Lower leg skin (tissue), 4 donors: Measurements from ENCODE around the gene SHH. TPM values are rescaled to one million over a fixed set of nuclear protein-coding genes. Genes with fewer than 3 reads are reported as not detected.

Experiments
- DNase-seq, 2 donors: peaks; one replicate each; pipeline ENCODE4 v3.0.0-alpha.2; 2019; ENCODE audit warnings: low spot score in 2 of 2
- H3K4me3 ChIP-seq: fragments of 200-600 bp; sonication (generic); 2 replicates; pipeline ENCODE4 v1.5.1; 2017; ENCODE audit warnings: mild to moderate bottlenecking, low read depth; ENCODE audit not compliant: poor library complexity, severe bottlenecking
- CTCF ChIP-seq, 3 donors: fragments of 450-650 bp; IDR thresholded peaks; one replicate each; pipeline ENCODE4 v1.5.1; 2016; ENCODE audit warnings: antibody characterized with exemption in 3 of 3, mild to moderate bottlenecking in 3 of 3, moderate library complexity in 2 of 3
- POLR2A ChIP-seq, 2 donors: fragments of 450-650 bp; IDR thresholded peaks; one replicate each; pipeline ENCODE4 v1.6.1; 2016 to 2017; ENCODE audit warnings: antibody characterized with exemption in 2 of 2, mild to moderate bottlenecking in 1 of 2, moderate library complexity in 1 of 2
- WGBS, 2 donors: methylation state at CpG; one replicate each; pipeline ENCODE4 v1.1.5; 2018; 5-methylcytosine and 5-hydroxymethylcytosine counted together
- intact Hi-C: fragments of 100-400 bp; cut with DNase I; formaldehyde crosslinking; loops from one replicate; pipeline ENCODE4 v1.15.0; 2023; ENCODE audit warnings: low total_unique reads
- total RNA-seq, 4 donors: library from RNA; depleted of rRNA; stranded (reverse); fragments of >200 nt; gene quantifications; one replicate each; pipeline ENCODE4 v1.1.0, GENCODE V29; 2016

The SHH gene
- total RNA-seq, 4 donors from 2014 or later: not detected

GRCh38 chr7:155808549-155809331 is 3.5 kb downstream of the SHH start:
- WGBS, 2 donors: 1% methylated on average over 28 to 50 of the region's 64 CpGs
- intact Hi-C loops: loop anchor here (10.0 kb wide), 1 partner anchor 666 kb away; no protein-coding TSS in a partner anchor
- TF ChIP-seq POLR2A (IDR thresholded peaks at IDR 0.05): no peak
- no peak for TF ChIP-seq CTCF (IDR thresholded peaks at IDR 0.05)
- no peak overlapping the region for H3K4me3 ChIP-seq
- no peak for DNase-seq

GRCh38 chr7:155807789-155808548 is 4.3 kb downstream of the SHH start:
- no peak for DNase-seq
- TF ChIP-seq CTCF (IDR thresholded peaks at IDR 0.05) (no peak), POLR2A (IDR thresholded peaks at IDR 0.05) (no peak)
- no peak overlapping the region for H3K4me3 ChIP-seq
- 7 to 29% methylated on average over 22 of the region's 33 CpGs for WGBS, 2 donors
- intact Hi-C loops: loop anchor here (10.0 kb wide), 1 partner anchor 667 kb away; no protein-coding TSS in a partner anchor

GRCh38 chr7:155807065-155807671 is 5.1 kb downstream of the SHH start:
- no peak overlapping the region for H3K4me3 ChIP-seq
- WGBS, 2 donors: 44 to 48% methylated on average over 19 of the region's 19 CpGs

GRCh38 chr7:155806096-155806871 is 6.0 kb downstream of the SHH start:
- DNase-seq: no peak
- intact Hi-C loops: loop anchor here (10.0 kb wide), 1 partner anchor 669 kb away; no protein-coding TSS in a partner anchor
- TF ChIP-seq CTCF (IDR thresholded peaks at IDR 0.05) (no peak), POLR2A (IDR thresholded peaks at IDR 0.05) (no peak)
- no peak overlapping the region for H3K4me3 ChIP-seq
- 28 to 39% methylated on average over 40 to 46 of the region's 47 CpGs for WGBS, 2 donors

More at GRCh38 chr7:155807065-155807671, 5.1 kb downstream of the SHH start:
- no peak for DNase-seq
- TF ChIP-seq CTCF (IDR thresholded peaks at IDR 0.05) (no peak), POLR2A (IDR thresholded peaks at IDR 0.05) (no peak)
- intact Hi-C loops: loop anchor here (10.0 kb wide), 1 partner anchor 668 kb away; no protein-coding TSS in a partner anchor

- WGBS, 2 donors: 0 to 3% methylated on average over 9 to 11 of the region's 18 CpGs
- no peak for TF ChIP-seq POLR2A (IDR thresholded peaks at IDR 0.05)
- no peak for TF ChIP-seq CTCF (IDR thresholded peaks at IDR 0.05)
- H3K4me3 ChIP-seq: no peak overlapping the region
- DNase-seq: no peak
- intact Hi-C loops: loop anchor here (10.0 kb wide), 1 partner anchor 669 kb away; no protein-coding TSS in a partner anchor
Observed at GRCh38 chr7:155805826-155806095, 6.5 kb downstream of the SHH start.
